ENCODE results near the gene PTPRG.

Gene PTPRG

DNA sequence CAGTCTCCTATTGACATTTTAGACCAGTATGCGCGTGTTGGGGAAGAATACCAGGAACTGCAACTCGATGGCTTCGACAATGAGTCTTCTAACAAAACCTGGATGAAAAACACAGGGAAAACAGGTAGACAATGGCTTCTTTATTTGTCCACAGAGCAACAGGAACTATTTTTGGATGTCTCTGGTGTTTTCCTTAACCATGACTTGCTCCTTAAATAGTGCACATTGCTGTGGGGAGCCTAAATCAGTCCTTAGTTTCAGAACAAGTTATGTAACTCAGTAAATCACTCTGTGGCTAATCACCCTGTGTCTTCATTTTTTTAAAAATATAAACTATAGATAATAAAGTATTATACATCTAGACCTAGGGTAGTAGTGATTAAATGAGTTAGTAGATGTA is 428.3 kb downstream of the PTPRG start:
- H3K36me3 ChIP-seq (ENCODE audit: insufficient read depth): no peaks in the 10 kb centered on the region
- no peak overlapping the region for H2AFZ ChIP-seq (ENCODE audit: low read depth)
- H3K9ac ChIP-seq: no peak overlapping the region
- no peaks in the 10 kb centered on the region for H3K27me3 ChIP-seq (ENCODE audit: insufficient read depth, low read depth)
- no peaks in the 10 kb centered on the region for H3K4me1 ChIP-seq (ENCODE audit: low read depth, poor library complexity, severe bottlenecking)
- H3K4me2 ChIP-seq: no peak overlapping the region
- TF ChIP-seq CTCF (conservative IDR thresholded peaks at IDR 0.05; ENCODE audit: low read depth, low read length): no peak
- H3K4me3 ChIP-seq (IDR thresholded peaks at IDR 0.05; ENCODE audit: insufficient read depth, low read depth, low read length): no peak overlapping the region
- no peaks in the 10 kb centered on the region for H4K20me1 ChIP-seq (ENCODE audit: insufficient read depth)
- H3K79me2 ChIP-seq (ENCODE audit: insufficient read depth, low read depth): no peaks in the 10 kb centered on the region
- no peak overlapping the region for H3K27ac ChIP-seq

DNA sequence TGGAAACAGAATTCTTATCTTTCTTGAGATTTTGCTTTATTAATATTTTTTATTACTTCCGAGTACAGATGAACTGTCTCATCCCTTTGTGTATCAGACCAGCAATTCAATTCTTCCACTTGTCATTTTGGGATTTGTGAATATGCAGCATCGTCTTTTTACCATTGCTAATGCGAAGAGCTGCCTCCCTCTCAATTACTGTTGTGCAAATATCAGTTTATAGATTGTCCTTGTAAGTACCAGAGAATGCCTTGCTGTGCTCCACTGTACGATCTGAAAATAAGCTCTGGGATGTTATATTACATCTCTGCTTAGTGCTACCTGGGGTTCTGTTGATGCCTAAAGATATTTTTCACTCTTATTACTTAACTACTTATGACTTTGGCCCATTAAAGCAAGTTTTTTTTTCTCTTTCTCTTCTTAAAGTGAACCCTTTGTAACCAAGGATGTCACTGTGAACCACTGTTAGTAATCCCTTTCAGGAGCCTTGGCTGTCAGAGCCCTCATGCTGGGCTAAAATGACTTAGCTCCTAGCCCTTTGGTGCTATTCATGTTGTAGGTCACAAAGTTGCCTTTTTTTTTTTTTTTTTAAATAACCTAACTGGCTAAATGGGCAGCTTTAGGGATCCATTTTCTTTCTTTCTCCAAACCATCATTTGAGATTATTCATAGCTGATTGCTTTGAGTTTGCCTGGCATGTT is 429.1 kb downstream of the PTPRG start:
- Histone ChIP-seq H3K4me2 (no peak overlapping the region), H3K4me3 (IDR thresholded peaks at IDR 0.05; ENCODE audit: insufficient read depth, low read depth, low read length) (no peak overlapping the region), H3K27ac (no peak overlapping the region), H3K36me3 (ENCODE audit: insufficient read depth) (no peaks in the 10 kb centered on the region), H4K20me1 (ENCODE audit: insufficient read depth) (no peaks in the 10 kb centered on the region), H3K27me3 (ENCODE audit: insufficient read depth, low read depth) (no peaks in the 10 kb centered on the region), H3K79me2 (ENCODE audit: insufficient read depth, low read depth) (no peaks in the 10 kb centered on the region), H3K9ac (no peak overlapping the region), H3K4me1 (ENCODE audit: low read depth, poor library complexity, severe bottlenecking) (no peaks in the 10 kb centered on the region), H2AFZ (ENCODE audit: low read depth) (no peak overlapping the region)
- TF ChIP-seq CTCF (conservative IDR thresholded peaks at IDR 0.05; ENCODE audit: low read depth, low read length): no peak

- H3K79me2 ChIP-seq (ENCODE audit: insufficient read depth, low read depth): no peaks in the 10 kb centered on the region
- no peaks in the 10 kb centered on the region for H3K4me1 ChIP-seq (ENCODE audit: low read depth, poor library complexity, severe bottlenecking)
- H2AFZ ChIP-seq (ENCODE audit: low read depth): no peak overlapping the region
- H3K4me2 ChIP-seq: no peak overlapping the region
- no peak for TF ChIP-seq CTCF (conservative IDR thresholded peaks at IDR 0.05; ENCODE audit: low read depth, low read length)
- H4K20me1 ChIP-seq (ENCODE audit: insufficient read depth): no peaks in the 10 kb centered on the region
- no peak overlapping the region for H3K27ac ChIP-seq
- H3K4me3 ChIP-seq (IDR thresholded peaks at IDR 0.05; ENCODE audit: insufficient read depth, low read depth, low read length): no peak overlapping the region
- no peak overlapping the region for H3K9ac ChIP-seq
- H3K27me3 ChIP-seq (ENCODE audit: insufficient read depth, low read depth): no peaks in the 10 kb centered on the region
- no peaks in the 10 kb centered on the region for H3K36me3 ChIP-seq (ENCODE audit: insufficient read depth)
Observed at GRCh38 chr3:61991706-61992105, 430.3 kb downstream of the PTPRG start.

DNA sequence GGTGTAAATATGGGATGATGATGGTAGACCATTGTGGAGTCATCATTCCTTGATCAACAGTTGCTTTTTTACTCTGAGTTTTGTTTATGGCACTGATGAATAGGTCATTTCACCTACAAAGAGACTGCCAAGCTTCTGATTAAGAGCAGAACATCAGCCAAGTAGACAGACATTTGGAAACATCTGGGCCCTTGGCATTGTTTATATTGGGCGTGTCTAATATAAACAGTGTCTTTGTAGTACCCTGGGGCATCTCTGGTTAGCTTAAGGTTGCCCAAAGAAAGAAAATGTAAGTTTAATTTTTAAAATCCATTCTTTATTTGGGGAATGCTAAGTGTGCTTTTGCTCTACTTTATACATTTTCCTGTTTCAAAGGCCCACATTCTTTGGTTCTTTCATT is 435.0 kb downstream of the PTPRG start:
- Histone ChIP-seq H3K4me1 (ENCODE audit: low read depth, poor library complexity, severe bottlenecking) (no peaks in the 10 kb centered on the region), H3K27ac (no peak overlapping the region), H4K20me1 (ENCODE audit: insufficient read depth) (no peaks in the 10 kb centered on the region), H3K36me3 (ENCODE audit: insufficient read depth) (no peaks in the 10 kb centered on the region), H3K4me3 (IDR thresholded peaks at IDR 0.05; ENCODE audit: insufficient read depth, low read depth, low read length) (no peak overlapping the region), H3K9ac (no peak overlapping the region), H3K79me2 (ENCODE audit: insufficient read depth, low read depth) (no peaks in the 10 kb centered on the region), H3K27me3 (ENCODE audit: insufficient read depth, low read depth) (no peaks in the 10 kb centered on the region), H2AFZ (ENCODE audit: low read depth) (no peak overlapping the region), H3K4me2 (no peak overlapping the region)
- TF ChIP-seq CTCF (conservative IDR thresholded peaks at IDR 0.05; ENCODE audit: low read depth, low read length): no peak
